GM12878 (cell line): ENCODE measurements around the gene GCNT1. TPM values are rescaled to one million over a fixed set of nuclear protein-coding genes. Genes with fewer than 3 reads are reported as not detected.

Source experiments
- ATAC-seq: fragments of 200-7000 bp; cut with Tn5 transposase; 3 replicates; pipeline ENCODE4 v1.9.1; 2020; ENCODE audit warnings: mild to moderate bottlenecking, moderate library complexity
- BruUV-seq: library from RNA; stranded (reverse); fragments of 400-500 nt; replicated peaks from 2 replicates; lab custom pipeline; 2021; lab: Mats Ljungman, UMichigan
- CTCF ChIA-PET: fragments of 300-600 bp; sonication (Branson Sonifier 250); formaldehyde crosslinking; extraction: SDS; loops from one replicate; lab custom pipeline; 2021; ENCODE audit warnings: inconsistent platforms; lab: Yijun Ruan, JAX
- POLR2A ChIA-PET: fragments of 350-600 bp; formaldehyde crosslinking; extraction: SDS; loops from one replicate; lab custom pipeline; 2021; ENCODE audit warnings: inconsistent platforms; lab: Charles Lee
- RAD21 ChIA-PET: fragments of 300-600 bp; sonication (Branson Sonifier 250); formaldehyde crosslinking; loops from one replicate; lab custom pipeline; 2023; ENCODE audit warnings: antibody characterized with exemption; ENCODE audit not compliant: unreplicated experiment; lab: Charles Lee
- SMC1A ChIA-PET: fragments of 300-600 bp; sonication (Branson Sonifier 250); formaldehyde crosslinking; loops from one replicate; lab custom pipeline; 2023; ENCODE audit not compliant: unreplicated experiment, uncharacterized antibody; lab: Charles Lee
- DNase-seq: peaks from one replicate; pipeline ENCODE4 v3.0.0-alpha.2; 2011; ENCODE audit warnings: low read depth, low spot score
- FAIRE-seq: peaks from 3 replicates; lab custom pipeline; 2011; peaks lifted over from hg19 to GRCh38; lab: Jason Lieb, UNC
- H2AFZ ChIP-seq: 2 replicates; pipeline ENCODE4 v1.6.0; 2011; ENCODE audit warnings: low read depth, low read length, control low read depth; ENCODE audit not compliant: control insufficient read depth
- H3K27ac ChIP-seq: 2 replicates; pipeline ENCODE4 v1.5.1; 2011; ENCODE audit warnings: control low read depth; ENCODE audit not compliant: control insufficient read depth, insufficient read depth
- H3K27me3 ChIP-seq, 2 experiments: replicated peaks in 1 of 2; 2 replicates each; pipeline versions ENCODE4 v1.6.0 to v1.6.1; 2011; ENCODE audit warnings: low read length in 1 of 2; ENCODE audit not compliant: control insufficient read depth in 2 of 2, insufficient read depth in 2 of 2
- H3K36me3 ChIP-seq, 2 experiments: 2 replicates each; pipeline ENCODE4 v1.5.1; 2011; ENCODE audit warnings: low read length in 1 of 2; ENCODE audit not compliant: control insufficient read depth in 2 of 2, insufficient read depth in 2 of 2
- H3K4me1 ChIP-seq: 2 replicates; pipeline ENCODE4 v1.6.1; 2011; ENCODE audit warnings: mild to moderate bottlenecking, low read length, moderate library complexity, mixed read lengths; ENCODE audit not compliant: control insufficient read depth, insufficient read depth
- H3K4me2 ChIP-seq: 2 replicates; pipeline ENCODE4 v1.6.0; 2011; ENCODE audit warnings: control low read depth; ENCODE audit not compliant: control insufficient read depth, insufficient read depth
- H3K4me3 ChIP-seq: fragments of 200-600 bp; sonication (generic); 2 replicates; pipeline ENCODE4 v1.5.1; 2016
- H3K79me2 ChIP-seq: 2 replicates; pipeline ENCODE4 v1.6.0; 2011; ENCODE audit warnings: low read length; ENCODE audit not compliant: control insufficient read depth, insufficient read depth
- H3K9ac ChIP-seq: 2 replicates; pipeline ENCODE4 v1.8.0; 2011; ENCODE audit warnings: low read length, control low read depth, mixed read lengths; ENCODE audit not compliant: control insufficient read depth, insufficient read depth
- H3K9me3 ChIP-seq: replicated peaks from 3 replicates; pipeline ENCODE4 v1.5.1; 2011; ENCODE audit warnings: mild to moderate bottlenecking, low read length; ENCODE audit not compliant: control insufficient read depth, insufficient read depth
- H4K20me1 ChIP-seq: 2 replicates; pipeline ENCODE4 v1.6.0; 2011; ENCODE audit not compliant: control insufficient read depth, insufficient read depth
- ATF3 ChIP-seq: IDR thresholded peaks from 2 replicates; pipeline ENCODE4 v1.6.1; 2011; ENCODE audit warnings: low read depth, mild to moderate bottlenecking, low read length, moderate library complexity, borderline replicate concordance; ENCODE audit errors: extremely low read depth
- EZH2 ChIP-seq: IDR thresholded peaks from 2 replicates; pipeline ENCODE4 v1.6.1; 2012; ENCODE audit warnings: low read depth, mild to moderate bottlenecking, control low read depth, inconsistent platforms, low read length, borderline replicate concordance; ENCODE audit not compliant: control insufficient read depth
- IKZF2 ChIP-seq, 2 experiments: fragments of 450-650 bp; IDR thresholded peaks; 2 replicates each; pipeline ENCODE4 v1.6.1; 2017; ENCODE audit warnings: mild to moderate bottlenecking in 2 of 2, moderate library complexity in 2 of 2
- JUND ChIP-seq: IDR thresholded peaks from 2 replicates; pipeline ENCODE4 v1.6.1; 2012; ENCODE audit warnings: low read depth, mild to moderate bottlenecking, low read length, improper control_type of control experiment, moderate library complexity
- NR2F1 ChIP-seq: fragments of 450-650 bp; conservative IDR thresholded peaks from 2 replicates; pipeline ENCODE4 v1.6.1; 2017; ENCODE audit warnings: mild to moderate bottlenecking
- RB1 ChIP-seq: fragments of 450-650 bp; formaldehyde crosslinking; IDR thresholded peaks from 2 replicates; pipeline ENCODE4 v1.6.1; 2017; ENCODE audit warnings: mild to moderate bottlenecking, borderline replicate concordance
- SKIL ChIP-seq: fragments of 450-650 bp; IDR thresholded peaks from 2 replicates; pipeline ENCODE4 v1.6.1; 2017; ENCODE audit warnings: mild to moderate bottlenecking, low read depth, inconsistent platforms; ENCODE audit not compliant: poor library complexity, severe bottlenecking
- SMAD5 ChIP-seq: IDR thresholded peaks from 2 replicates; pipeline ENCODE4 v1.6.1; 2016; ENCODE audit warnings: antibody characterized with exemption, low read depth
- SMARCA5 ChIP-seq: fragments of 450-650 bp; IDR thresholded peaks from 2 replicates; pipeline ENCODE4 v1.6.1; 2017; ENCODE audit warnings: mild to moderate bottlenecking
- USF2 ChIP-seq: IDR thresholded peaks from 2 replicates; pipeline ENCODE4 v1.6.1; 2011; ENCODE audit warnings: low read depth, low read length, improper control_type of control experiment, borderline replicate concordance
- YBX1 ChIP-seq: fragments of 450-650 bp; IDR thresholded peaks from 2 replicates; pipeline ENCODE4 v1.6.1; 2016; ENCODE audit warnings: antibody characterized with exemption
- ZNF274 ChIP-seq: IDR thresholded peaks from one replicate; pipeline ENCODE4 v1.8.0; 2011; ENCODE audit not compliant: insufficient read length, insufficient read depth
- ZSCAN29 ChIP-seq: fragments of 450-650 bp; IDR thresholded peaks from 2 replicates; pipeline ENCODE4 v1.6.1; 2017; ENCODE audit warnings: mild to moderate bottlenecking, moderate library complexity
- WGBS: methylation state at CpG from one replicate; pipeline ENCODE4 v1.1.6; 2016; ENCODE audit warnings: low lambda C conversion rate; ENCODE audit not compliant: insufficient replicate concordance, insufficient coverage; ENCODE audit errors: missing lambda C conversion rate; 5-methylcytosine and 5-hydroxymethylcytosine counted together
- in situ Hi-C: fragments of 300-500 bp; cut with MboI; formaldehyde crosslinking; loops from 9 replicates; pipeline ENCODE4 v1.14.3; 2018; ENCODE audit warnings: mixed read lengths
- intact Hi-C: fragments of 100-400 bp; cut with micrococcal nuclease; formaldehyde crosslinking; loops from one replicate; pipeline ENCODE4 v1.14.2; 2022; ENCODE audit not compliant: unreplicated experiment
- polyA plus RNA-seq, 11 experiments: library from polyadenylated mRNA; depleted of rRNA in 4 of 11; unstranded in 6 of 11; stranded (reverse) in 5 of 11; fragments of >200 nt; fragmentation: Nextera tagmentation in 4 of 11; fragmentation: Illumina TruSeq in 1 of 11; extraction: Ambion mirVana in 4 of 11; extraction: Trizol in 1 of 11; gene quantifications; 1 replicate in 1 of 11; 2 replicates in 10 of 11; pipeline versions ENCODE4 v1.2.1 to v1.2.3, GENCODE V29; 2011 to 2016; ENCODE audit warnings: inconsistent platforms in 2 of 11, missing spikeins in 2 of 11, low read depth in 1 of 11
- total RNA-seq, 4 experiments: library from RNA; depleted of rRNA in 3 of 4; stranded (reverse); fragments of >200 nt in 3 of 4; fragmentation: Illumina TruSeq in 1 of 4; extraction: Trizol in 1 of 4; gene quantifications; 2 replicates each; pipeline versions ENCODE4 v1.2.1 to v1.2.3, GENCODE V29; 2013 to 2021
- TF ChIP-seq, protein P1 (sequence below): IDR thresholded peaks from 2 replicates; pipeline ENCODE4 v1.6.1; 2012; ENCODE audit warnings: low read depth, low read length, improper control_type of control experiment

The GCNT1 gene
- total and polyA plus RNA-seq, 10 of the 15 experiments (the other 5 are each of a cell fraction or from before 2014, with no cell fraction given), result 2.8 to 17.8 (median 7.1) TPM

DNA sequence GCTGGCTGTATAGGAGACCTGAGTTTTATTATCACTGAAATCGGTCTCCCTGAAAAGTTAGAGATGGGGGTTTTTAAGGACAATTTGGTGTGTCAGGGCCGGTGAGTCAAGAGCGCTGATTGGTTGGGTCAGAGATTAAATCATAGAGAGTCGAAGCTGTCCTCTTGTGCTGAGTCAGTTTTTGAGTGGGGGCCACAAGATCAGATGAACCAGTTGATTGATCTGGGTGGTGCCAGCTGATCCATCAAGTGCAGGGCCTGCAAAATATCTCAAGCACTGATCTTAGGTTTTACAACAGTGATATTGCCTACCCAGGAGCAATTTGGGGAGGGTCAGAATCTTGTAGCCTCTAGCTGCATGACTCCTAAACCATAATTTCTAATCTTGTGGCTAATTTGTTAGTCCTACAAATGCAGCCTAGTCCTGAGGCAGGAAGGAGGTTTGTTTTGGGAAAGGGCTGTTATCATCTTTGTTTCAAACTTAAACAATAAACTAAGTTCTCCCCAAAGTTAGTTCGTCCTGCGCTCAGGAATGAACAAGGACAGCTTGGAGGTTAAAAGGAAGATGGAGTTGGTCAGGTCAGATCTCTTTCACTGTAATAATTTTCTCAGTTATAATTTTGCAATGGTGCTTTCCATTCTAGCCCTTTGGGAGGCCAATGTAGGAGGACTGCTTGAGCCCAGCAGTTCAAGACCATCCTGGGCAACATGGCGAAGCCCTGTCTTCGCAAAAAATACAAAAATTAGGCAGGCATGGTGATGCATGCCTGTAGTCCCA, 33.1 kb upstream of the GCNT1 start (continued):
- TF ChIP-seq, protein P1, sequence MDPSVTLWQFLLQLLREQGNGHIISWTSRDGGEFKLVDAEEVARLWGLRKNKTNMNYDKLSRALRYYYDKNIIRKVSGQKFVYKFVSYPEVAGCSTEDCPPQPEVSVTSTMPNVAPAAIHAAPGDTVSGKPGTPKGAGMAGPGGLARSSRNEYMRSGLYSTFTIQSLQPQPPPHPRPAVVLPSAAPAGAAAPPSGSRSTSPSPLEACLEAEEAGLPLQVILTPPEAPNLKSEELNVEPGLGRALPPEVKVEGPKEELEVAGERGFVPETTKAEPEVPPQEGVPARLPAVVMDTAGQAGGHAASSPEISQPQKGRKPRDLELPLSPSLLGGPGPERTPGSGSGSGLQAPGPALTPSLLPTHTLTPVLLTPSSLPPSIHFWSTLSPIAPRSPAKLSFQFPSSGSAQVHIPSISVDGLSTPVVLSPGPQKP, result no peak
- TF ChIP-seq ZNF274, result no peak
- no peak for TF ChIP-seq JUND
- TF ChIP-seq SMAD5, result no peak
- TF ChIP-seq EZH2, result no peak
- no peak for TF ChIP-seq USF2
- no peak for TF ChIP-seq ATF3
- TF ChIP-seq IKZF2 (IDR thresholded peaks at IDR 0.05), result no peak
- TF ChIP-seq YBX1, result no peak

GRCh38 chr9:76426807-76427419, 32.1 kb upstream of the GCNT1 start:
- Histone ChIP-seq H4K20me1 (no peaks in the 10 kb centered on the region), H3K79me2 (no peaks in the 10 kb centered on the region), H3K4me1 (no peaks in the 10 kb centered on the region), H3K4me2 (no peak overlapping the region), H3K9ac (no peak overlapping the region), H3K9me3 (no peaks in the 10 kb centered on the region), H2AFZ (no peak overlapping the region), H3K36me3 (no peaks in the 10 kb centered on the region), H3K27me3 (no peaks in the 10 kb centered on the region), H3K4me3 (no peak overlapping the region), H3K27ac (no peak overlapping the region)
- ChIA-PET CTCF (interaction anchor here (1.3 kb wide), 1 partner anchor 14 kb away, joined by 3 read pairs; no protein-coding TSS in a partner anchor), SMC1A (no interaction called here), POLR2A (interaction anchor here (0.7 kb wide), 1 partner anchor 184 kb away, joined by 4 read pairs; no protein-coding TSS in a partner anchor), RAD21 (no interaction called here)
- DNase-seq, result no peak
- no TSS peak for BruUV-seq
- WGBS, result 82% methylated on average over 7 of the region's 7 CpGs
- no peak for FAIRE-seq
- in situ Hi-C loops, result no loop called here
- ATAC-seq, result no peak
- intact Hi-C loops, result no loop called here
- no peak for TF ChIP-seq RB1
- TF ChIP-seq SKIL, result no peak
- no peak for TF ChIP-seq NR2F1
- no peak for TF ChIP-seq ZSCAN29
- TF ChIP-seq SMARCA5, result no peak
